NCI-H748 (cell line): ENCODE data around the gene GABARAPL1.
"Not testable (repeated sequence)": the region's sequence is repeated elsewhere in the genome, so short reads cannot be mapped to it uniquely, and the experiment has no call there.

Source experiments
- DNase-seq: peaks from one replicate; lab custom pipeline; 2025; ENCODE audit not compliant: unreplicated experiment; lab: John Stamatoyannopoulos, UW

The GABARAPL1 gene

DNA sequence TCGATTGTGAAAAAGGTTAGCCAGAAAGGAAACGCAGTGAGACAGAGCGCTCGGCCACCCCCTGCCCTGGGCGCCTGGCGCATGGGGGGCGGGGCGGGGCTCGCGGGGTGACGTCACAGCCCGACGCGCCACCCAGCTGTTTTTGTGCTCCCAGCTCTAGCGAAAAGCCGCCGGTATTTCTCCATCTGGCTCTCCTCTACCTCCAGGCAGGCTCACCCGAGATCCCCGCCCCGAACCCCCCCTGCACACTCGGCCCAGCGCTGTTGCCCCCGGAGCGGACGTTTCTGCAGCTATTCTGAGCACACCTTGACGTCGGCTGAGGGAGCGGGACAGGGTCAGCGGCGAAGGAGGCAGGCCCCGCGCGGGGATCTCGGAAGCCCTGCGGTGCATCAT, at the start of gene GABARAPL1:
Gene GABARAPL1, plus strand, starts transcription at position 139 of the 393 bp plus-strand sequence. Its CDS starts 253 bp downstream, at position 392.
- peak; percentile 61 for DNase-seq

DNA sequence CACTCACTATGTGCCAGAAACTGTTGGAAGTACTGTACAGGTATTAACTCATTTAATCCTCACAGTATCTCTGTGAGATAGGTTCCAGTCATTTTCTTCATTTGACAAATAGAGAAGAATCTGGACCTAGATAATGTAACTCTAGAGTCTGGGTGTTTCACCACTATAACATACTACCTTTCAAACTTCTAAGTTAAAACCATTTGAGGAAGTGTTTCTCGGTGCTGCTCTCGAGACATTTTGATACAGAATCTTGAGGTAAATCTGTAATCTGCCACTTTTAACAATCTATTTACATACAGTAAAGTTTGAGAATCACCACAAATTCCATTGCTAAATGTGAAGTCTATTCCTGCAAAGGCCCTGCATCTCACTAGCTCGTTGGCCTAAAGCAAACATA, 49.6 kb upstream of the GABARAPL1 start:
- DNase-seq, result no peak

DNA sequence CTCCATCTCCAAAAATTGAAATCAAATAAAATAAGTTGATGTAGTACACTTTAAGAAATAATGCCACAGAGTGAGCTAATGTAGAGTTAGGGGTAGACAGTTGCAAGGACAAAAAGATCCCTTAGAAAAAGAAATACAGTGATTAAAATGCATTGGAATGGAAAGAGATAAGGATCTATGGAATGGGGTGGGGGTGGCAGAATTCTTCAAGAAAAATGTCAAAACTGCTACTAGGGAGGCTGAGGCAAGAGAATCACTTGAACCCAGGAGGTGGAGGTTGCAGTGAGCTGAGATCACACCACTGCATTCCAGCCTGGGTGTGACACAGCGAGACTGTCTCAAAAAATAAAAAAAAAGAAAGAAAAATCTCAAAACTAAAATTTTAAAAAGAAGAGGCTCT, 47.3 kb upstream of the GABARAPL1 start:
- no peak for DNase-seq

DNA sequence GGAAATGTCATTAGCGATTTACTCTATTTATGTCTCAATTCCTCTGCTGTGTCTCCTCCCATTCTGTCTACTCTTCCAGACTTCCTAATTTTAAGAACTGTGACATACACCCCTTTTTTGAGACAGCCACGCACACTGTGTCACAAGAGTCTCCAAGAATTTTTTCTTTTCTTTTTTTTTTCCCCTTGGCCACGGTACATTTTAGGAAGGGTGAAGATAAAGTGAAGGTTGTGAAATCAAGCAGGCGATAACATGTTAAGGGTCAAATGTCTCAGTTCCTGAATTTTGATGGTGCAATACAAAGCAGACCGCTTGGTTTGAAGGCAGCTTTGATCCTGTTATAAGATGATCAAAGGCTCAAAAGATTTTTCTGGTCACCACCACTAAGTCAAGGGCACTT, 45.1 kb upstream of the GABARAPL1 start:
- DNase-seq, result no peak

DNA sequence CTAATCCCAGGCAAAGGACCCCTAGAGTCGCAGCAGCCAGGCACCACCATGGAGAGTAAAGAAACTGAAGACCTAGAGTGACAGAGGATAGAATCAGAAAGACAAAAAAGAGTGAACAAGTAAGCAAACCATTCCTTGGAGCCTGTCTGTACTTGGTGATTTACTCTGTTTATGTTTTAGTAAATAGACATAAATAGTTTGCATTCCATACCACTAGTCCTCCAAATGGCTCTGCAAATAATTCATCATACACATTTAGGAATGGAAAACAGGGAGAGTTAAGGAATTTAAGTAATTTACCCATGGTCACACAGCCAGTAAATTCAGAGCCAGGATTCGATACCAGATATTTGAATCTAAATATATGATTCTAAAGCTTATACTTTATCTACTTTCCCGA, 43.6 kb upstream of the GABARAPL1 start:
- no peak for DNase-seq

DNA sequence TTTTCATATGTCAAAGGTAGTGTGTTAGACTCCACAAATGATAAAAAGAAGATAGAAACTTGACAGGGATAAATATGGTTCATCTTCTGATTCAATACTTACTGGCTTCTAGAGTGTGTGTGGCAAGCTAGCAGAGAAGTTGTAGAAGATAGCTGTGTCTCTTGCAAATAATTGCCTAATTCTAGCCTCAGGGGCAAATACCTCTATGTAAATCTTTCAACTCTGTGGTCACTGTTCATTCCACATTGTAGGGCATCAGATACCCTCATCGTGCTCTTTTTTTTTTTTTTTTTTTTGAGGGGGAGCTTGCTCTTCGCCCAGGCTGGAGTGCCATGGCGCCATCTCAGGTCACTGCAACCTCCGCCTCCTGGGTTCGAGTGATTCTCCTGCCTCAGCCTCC, 42.5 kb upstream of the GABARAPL1 start:
- DNase-seq, result no peak

DNA sequence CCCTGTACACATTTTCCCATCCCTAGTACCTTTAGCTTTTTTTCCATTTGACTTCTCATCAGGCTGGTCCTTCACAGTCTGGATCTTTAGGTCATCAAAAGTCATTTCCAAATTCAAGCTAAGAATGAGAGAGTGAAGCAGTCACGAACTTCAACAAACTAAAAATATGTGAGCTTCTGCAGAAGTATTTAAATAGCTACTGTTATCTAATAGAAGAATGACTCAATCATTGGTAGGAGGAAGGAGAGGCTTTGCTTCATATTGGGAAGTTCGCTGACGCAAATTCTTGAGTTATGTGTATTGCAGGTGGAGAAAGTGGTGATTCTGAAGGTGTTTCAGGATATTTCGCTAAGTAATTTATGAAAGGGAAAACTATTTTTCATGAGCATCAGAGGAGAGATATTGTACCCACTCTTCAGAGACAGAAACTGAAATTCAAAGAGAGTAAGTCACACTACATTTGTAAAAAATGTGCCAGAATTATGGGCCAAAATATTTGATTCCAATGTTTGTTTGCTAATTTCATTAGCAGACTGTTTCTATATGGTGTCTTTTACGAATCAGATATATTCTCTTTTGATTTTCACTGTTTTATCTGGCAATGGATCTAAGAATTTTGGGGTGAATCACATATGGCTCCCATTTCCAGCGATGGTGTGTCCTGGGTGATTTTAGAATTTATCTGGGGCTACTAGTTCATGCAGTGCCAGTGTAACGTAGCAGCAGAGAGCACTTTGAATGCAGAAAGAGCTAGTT, 40.5 kb upstream of the GABARAPL1 start, which contains the start of gene OLR1:
Gene OLR1, minus strand, starts transcription at position 160 of the 756 bp plus-strand sequence. Its CDS starts 55 bp downstream, at position 105.
- no peak for DNase-seq

DNA sequence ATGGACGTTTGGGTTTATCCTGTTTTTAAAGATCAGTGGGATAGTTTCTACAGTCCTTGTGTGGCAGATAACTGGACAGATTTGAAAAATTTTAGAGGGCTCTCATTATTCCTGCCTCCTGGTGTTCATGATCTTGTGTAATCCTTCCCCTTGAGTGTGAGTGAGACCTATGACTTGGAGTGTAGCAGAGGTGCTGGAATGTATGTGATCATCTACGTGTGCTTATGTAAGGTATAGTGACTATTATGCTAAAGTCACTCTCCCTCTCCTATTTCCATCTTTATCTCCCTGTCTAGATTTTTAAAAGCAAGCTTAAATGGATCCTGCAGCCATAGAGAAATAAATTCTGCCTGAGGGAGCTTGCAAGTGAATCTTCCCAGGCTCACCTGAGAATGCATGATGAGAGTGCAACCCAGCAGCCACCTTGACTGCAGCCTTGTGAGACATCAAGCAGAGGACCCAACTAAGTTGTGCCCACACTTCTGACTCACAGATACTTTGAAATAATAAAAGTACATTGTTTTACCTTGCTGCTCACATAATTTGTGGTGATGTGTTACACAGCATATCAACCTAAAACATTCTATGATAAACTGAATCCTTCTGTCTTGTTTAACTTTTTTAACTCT, 37.6 kb upstream of the GABARAPL1 start:
- no peak for DNase-seq

DNA sequence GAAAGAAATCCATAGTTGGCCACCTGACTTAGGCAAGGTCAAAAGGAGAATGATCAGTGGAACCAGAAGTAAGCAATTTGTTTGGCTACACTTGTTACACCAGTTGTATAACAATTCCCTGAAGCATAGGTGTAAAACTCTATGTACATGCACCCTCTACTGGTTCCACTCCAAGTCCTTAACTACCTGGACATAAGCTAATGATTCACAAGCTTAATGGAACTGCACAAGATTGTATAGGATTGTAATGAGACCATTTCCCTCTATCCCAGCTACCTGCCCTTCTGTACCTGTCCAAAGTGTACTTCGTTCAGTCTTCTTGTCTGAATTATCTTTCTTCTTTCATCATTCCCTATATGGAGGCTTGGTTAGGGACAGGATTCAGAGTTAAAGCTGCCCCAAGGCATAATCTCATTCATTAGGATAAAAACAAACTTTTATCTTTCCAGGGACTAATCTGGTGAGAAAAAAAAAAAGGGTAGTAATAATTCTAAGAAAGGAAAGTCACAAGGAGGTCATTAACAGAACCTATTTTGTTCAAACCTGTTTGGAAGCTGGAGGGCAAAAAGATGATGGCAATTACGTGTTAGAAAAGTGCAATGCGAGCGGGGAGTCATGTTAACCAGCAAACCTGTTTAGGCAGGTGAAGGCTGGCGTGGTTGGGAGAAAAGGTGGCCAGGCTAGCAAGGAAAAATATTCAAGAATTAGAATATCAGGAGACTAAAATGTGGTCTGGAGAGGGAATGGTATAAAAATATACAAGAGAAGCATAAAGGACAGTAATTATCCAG, 36.6 kb upstream of the GABARAPL1 start:
- no peak for DNase-seq

DNA sequence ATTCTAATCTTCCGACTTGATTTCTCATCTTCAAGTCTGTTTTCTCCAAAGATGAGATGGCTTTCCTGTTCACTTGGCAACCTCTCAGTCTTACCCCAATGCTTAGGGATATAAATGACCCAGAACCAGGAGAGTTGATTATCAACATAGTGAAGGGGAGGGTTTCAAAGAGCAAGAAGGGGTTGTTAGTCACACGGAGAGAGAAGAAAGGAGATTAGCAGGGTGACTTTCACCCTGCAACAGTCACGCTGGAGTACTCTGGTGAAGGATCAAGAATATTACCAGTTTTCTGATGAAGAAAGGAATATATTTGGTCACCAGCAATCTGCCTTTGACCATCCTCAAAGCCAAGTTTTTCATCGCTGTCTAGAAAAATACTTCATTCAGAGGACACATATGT, 33.9 kb upstream of the GABARAPL1 start, which contains the start of gene TMEM52B:
Gene TMEM52B, plus strand, starts transcription at position 212 of the 400 bp plus-strand sequence. CDS start 543 bp downstream, outside the sequence.
- DNase-seq, result no peak

DNA sequence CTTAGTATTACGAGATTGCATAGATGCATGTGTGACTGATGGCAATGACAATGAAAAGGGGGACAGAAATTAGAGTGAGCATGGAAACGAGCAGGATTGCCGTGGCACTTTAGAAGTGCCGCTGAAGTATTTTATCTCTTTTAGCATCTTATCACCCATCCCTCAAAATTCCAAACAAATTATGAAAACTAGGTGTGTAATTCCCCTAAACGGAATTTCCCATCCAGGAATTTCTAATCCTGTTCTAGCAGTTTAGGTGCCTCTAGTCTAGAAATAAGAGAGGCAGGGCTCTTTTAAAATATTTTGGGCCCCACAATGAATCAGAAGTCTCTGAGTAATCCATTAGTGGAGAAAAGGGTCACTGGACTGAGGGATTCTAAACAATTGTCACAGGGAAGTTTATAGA, 32.9 kb upstream of the GABARAPL1 start:
- DNase-seq, result no peak

DNA sequence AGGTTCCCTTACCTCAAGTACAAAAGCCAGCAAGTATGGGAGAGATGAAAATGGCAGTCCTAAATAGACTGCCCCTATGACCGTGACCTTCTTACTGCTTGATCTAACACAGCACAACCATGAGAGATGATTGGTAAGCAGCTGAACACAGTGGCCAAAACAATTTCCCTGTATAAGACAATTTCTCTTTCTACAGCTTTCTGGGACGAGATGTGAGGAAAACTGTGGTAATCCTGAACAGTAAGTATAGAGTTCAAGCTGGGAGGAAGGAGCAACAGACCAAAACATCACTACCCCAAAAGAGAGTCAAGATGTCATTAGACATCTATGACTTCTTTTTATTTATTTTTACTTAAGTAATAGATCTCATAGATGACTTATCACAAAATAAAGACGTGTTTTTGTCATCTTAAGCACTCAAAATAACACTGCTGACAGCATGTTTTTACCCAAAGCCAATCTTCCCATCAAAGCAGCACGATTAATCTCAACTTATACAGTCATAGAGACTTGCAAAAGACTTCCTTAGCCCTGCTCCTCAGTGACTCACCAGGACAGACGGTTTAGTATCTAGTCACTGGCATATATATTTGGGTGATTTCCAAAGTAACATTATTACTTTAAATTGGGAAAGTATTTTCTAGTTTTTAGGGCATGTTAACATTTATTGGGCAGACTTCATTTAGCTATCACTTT, 30.2 kb upstream of the GABARAPL1 start:
- no peak for DNase-seq

DNA sequence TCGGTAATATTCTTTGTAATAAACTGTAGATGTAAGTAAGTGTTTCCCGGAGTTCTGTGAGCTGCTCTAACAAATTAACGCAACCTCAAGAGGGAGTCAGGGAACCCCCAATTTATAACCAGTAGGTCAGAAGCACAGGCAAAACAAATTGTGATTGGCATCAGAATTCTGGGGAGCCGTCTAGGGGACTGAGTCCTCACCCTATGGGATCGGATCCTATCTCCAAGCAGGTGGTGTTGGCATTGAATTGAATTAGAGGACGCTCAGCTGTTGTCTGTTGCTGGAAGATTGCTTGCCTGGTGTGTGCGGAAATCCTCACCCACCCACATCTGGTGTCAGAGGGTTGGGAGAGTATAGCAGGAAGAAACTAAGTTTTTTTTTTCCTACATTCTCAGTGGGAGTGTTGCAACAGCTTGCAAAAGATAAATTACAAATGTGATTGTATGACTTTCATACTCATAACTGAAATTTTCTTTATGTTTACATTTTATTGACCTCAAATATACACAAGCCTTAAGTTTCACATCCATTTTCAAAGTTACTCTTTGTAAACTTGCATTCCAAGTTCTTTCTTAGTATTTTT, 28.3 kb upstream of the GABARAPL1 start:
- DNase-seq, result no peak

DNA sequence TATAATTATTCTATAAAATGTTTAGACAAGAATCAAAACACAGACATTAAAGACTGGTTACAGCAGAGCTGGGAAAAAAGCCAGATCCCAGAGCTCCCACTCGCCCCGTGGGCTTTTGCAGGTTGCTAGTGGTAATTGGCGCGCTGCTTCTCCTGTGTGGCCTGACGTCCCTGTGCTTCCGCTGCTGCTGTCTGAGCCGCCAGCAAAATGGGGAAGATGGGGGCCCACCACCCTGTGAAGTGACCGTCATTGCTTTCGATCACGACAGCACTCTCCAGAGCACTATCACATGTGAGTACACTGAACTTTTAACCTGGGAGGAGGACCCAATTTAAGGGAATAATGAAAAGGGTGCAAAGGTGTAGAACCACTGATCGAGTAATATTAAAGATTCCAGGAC, 26.4 kb upstream of the GABARAPL1 start:
- no peak for DNase-seq

DNA sequence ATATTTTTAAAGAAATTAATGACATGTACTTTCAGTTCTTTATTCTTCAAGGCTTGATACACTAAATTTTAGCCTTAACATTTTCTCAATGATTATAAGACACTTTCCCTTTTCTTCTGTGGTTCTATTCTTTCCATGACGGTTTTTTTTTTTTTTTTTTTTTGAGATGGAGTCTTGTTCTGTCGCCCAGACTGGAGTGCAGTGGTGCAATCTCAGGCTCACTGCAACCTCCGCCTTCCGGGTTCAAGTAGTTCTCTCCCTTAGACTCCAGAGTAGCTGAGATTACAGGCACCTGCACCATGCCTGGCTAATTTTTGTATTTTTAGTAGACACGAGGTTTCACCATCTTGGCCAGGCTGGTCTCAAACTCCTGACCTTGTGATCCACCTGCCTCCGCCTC, 25.7 kb upstream of the GABARAPL1 start:
- DNase-seq, result not testable (repeated sequence)

DNA sequence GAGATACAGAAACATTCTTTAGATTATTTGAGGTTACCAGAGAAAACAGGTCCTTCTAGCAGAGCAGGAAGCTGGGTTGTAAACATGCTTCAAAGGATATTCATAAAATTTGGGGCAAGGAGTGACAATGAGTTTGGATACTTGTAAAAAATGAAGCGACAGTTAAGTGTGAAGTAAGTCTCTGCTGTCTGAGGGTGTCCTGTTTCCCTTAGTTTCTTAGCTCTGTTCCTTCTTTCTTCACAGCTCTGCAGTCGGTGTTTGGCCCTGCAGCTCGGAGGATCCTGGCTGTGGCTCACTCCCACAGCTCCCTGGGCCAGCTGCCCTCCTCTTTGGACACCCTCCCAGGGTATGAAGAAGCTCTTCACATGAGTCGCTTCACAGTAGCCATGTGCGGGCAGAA, 23.0 kb upstream of the GABARAPL1 start:
- no peak for DNase-seq

DNA sequence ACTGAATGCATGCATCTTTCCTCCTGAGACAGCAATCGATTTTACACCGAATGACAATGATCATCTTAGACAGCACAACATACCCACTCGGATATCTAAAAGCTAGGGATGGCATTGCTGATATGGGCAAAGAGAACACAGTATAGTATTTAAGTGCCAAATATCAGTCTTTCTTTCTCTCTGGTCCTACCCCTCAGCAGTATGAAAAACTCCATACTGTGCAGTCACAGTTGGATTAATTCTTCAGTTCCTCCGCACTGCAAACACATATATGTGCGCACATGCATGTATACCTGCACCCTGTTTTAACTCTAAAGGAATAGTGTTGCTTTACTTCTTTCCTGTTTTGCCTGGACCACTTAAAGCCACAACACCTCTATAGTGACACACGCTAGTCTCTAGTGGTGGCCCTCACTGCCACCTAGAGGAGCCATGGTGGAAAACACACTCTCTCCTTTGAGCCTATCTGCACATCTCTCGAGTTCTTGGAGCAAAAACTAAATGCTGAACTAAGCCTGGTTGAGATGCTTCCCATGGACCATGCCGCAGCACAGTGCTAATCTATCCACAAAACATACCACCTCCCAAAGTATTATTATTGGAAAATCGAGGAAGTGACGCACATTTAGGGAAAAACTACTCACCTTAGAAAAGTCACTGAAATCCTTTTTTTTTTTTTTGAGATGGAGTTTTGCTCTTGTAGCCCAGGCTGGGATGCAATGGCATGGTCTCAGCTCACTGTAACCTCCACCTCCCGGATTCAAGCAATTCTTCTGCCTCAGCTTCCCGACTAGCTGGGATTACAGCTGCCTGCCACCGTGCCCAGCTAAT, 21.9 kb upstream of the GABARAPL1 start:
- peak; percentile 49 for DNase-seq

DNA sequence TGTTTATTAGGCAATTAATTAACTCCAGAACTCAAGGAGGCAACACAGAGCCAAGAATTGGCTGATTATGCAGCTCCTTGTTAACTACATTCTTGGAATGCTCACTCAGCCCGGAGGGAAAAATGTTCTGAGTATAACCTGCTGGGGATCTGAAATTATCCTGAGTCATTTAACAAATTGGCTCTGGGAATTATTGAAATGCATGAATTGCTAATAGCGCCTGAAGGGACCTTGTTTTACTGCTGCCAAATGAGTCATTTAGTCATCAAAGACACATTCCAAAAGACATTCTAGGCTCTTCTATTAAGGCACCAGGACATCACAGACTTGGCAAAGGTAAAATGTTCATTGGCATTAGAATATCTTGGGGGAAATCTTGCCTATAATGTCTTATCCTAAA, 20.8 kb upstream of the GABARAPL1 start:
- no peak for DNase-seq

DNA sequence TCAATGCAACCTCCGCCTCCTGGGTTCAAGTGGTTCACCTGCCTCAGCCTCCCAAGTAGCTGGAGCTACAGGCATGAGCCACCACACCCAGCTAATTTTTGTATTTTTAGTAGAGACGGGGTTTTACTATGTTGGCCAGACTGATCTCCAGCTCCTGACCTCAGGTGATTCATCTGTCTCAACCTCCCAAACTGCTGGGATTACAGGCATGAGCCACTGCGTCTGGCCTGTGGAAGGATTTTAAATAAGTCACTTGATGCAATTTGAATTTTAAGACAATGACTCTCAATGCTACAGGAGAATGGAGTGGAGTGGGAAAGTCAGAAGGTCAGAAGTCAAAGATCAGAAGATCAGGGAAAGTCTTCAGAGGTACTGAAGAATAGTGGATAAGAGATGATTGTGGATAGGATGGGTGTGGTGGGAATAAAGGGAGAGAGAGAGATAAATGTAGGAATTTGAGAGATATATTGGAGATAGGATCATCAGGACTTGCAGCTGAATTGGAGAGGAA, 18.5 kb upstream of the GABARAPL1 start:
- no peak for DNase-seq

DNA sequence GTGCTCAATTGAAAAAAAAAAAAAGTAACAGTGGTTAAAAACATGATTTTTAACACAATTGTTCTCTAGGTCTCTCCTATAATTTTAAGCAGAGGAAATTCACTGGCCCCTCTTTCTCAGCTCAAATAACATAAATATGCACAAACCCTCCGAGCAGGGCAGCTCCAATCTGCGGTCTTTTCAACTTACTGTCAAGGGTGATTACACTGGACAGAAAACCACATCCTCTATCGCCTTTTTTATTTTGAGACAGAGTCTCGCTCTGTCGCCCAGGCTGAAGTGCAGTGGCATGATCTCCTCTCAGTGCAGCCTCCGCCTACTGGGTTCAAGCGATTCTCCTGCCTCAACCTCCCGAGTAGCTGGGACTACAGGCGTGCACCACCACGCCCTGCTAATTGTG, 16.5 kb upstream of the GABARAPL1 start:
- DNase-seq, result no peak
